Type B pancreatic cell (in vitro differentiated cells): ENCODE data around the gene ICA1. TPM values are rescaled to one million over a fixed set of nuclear protein-coding genes. Genes with fewer than 3 reads are reported as not detected.

Experiments
- DNase-seq: peaks from one replicate; pipeline ENCODE4 v3.0.0; 2021; ENCODE audit warnings: mixed read lengths; ENCODE audit not compliant: unreplicated experiment; ENCODE audit errors: extremely low spot score
- H3K27ac Mint-ChIP-seq: 2 replicates; pipeline ENCODE4 v1.8.0; 2021; ENCODE audit warnings: mild to moderate bottlenecking, mixed read lengths
- H3K27me3 Mint-ChIP-seq: 2 replicates; pipeline ENCODE4 v1.8.0; 2021; ENCODE audit warnings: mixed read lengths
- H3K36me3 Mint-ChIP-seq: 2 replicates; pipeline ENCODE4 v1.8.0; 2021; ENCODE audit warnings: mixed read lengths
- H3K4me1 Mint-ChIP-seq: one replicate; pipeline ENCODE4 v1.8.0; 2021; ENCODE audit warnings: mixed read lengths; ENCODE audit not compliant: unreplicated experiment
- H3K4me3 Mint-ChIP-seq: 2 replicates; pipeline ENCODE4 v1.8.0; 2021; ENCODE audit warnings: mild to moderate bottlenecking, mixed read lengths
- H3K9me3 Mint-ChIP-seq: 2 replicates; pipeline ENCODE4 v1.8.0; 2021; ENCODE audit warnings: mixed read lengths
- CTCF ChIP-seq: fragments of 200-600 bp; sonication (generic); conservative IDR thresholded peaks from 2 replicates; pipeline ENCODE4 v1.5.0; 2021; ENCODE audit warnings: antibody characterized with exemption, mild to moderate bottlenecking
- total RNA-seq: library from RNA; stranded (reverse); gene quantifications from 2 replicates; pipeline ENCODE4 v1.2.1, GENCODE V29; 2021; ENCODE audit warnings: low replicate concordance

The ICA1 gene
- total RNA-seq, 1 donor from 2014 or later: 9.8 TPM

GRCh38 chr7:8217200-8218068, 44.5 kb downstream of the ICA1 start:
- no peaks in the 10 kb centered on the region for H3K27me3 Mint-ChIP-seq
- peak; percentile 88 for TF ChIP-seq CTCF
- H3K27ac Mint-ChIP-seq: peak overlapping the region; percentile 70
- DNase-seq: no peak
- no peaks in the 10 kb centered on the region for H3K36me3 Mint-ChIP-seq
- H3K4me1 Mint-ChIP-seq: peaks cover 54% of the 10 kb centered on the region
- H3K4me3 Mint-ChIP-seq: peak overlapping the region; percentile 42
- H3K9me3 Mint-ChIP-seq: no peaks in the 10 kb centered on the region

GRCh38 chr7:8216334-8216690, 45.7 kb downstream of the ICA1 start:
- DNase-seq: no peak
- Mint-ChIP-seq H3K9me3 (no peaks in the 10 kb centered on the region), H3K4me3 (no peak overlapping the region), H3K27me3 (no peaks in the 10 kb centered on the region), H3K27ac (no peak overlapping the region), H3K4me1 (peaks cover 51% of the 10 kb centered on the region), H3K36me3 (no peaks in the 10 kb centered on the region)
- no peak for TF ChIP-seq CTCF

DNA sequence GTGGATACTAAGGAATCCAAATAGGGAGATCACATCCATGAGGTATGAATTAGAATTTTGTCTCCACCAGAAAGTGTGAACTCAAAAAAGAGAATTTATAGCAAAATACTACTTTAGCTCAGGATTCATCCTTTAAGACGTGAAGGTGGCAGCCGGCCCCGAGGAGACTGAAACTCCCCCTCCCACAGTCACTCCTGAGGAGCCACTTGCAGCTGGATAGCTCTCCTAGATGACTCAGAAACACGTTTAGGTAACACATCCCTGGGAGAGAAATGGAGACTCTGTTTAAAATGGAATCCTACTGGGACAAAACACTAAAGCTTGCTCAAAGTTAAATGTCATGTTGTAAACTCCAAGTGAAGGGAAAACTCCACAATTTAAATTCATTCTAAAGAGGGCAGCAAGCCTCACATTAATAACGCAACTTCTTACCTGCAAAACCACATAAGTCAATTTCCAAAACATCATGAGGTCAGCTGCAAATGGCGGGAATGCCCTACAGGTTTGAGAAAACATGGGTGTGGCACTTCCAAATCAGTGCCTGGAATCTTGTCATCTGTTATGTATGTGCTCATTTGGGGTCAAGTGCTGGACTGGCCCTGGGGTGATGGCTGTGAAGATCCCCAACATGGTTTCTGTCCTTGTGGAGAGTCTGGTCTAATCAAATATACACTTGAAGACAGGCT, 46.2 kb downstream of the ICA1 start:
- H3K27ac Mint-ChIP-seq: peak overlapping the region; percentile 82

GRCh38 chr7:8214244-8214824, 47.6 kb downstream of the ICA1 start:
- Mint-ChIP-seq H3K36me3 (peaks cover 3% of the 10 kb centered on the region), H3K4me3 (peak overlapping the region; percentile 63), H3K27me3 (peaks cover 3% of the 10 kb centered on the region), H3K9me3 (no peaks in the 10 kb centered on the region), H3K27ac (peak overlapping the region; percentile 82), H3K4me1 (peaks cover 59% of the 10 kb centered on the region)
- DNase-seq: no peak
- no peak for TF ChIP-seq CTCF

More for the DNA sequence above, 46.2 kb downstream of the ICA1 start:
- no peak for DNase-seq
- TF ChIP-seq CTCF: no peak
- Mint-ChIP-seq H3K9me3 (no peaks in the 10 kb centered on the region), H3K4me3 (peak overlapping the region; percentile 10), H3K36me3 (no peaks in the 10 kb centered on the region), H3K27me3 (no peaks in the 10 kb centered on the region), H3K4me1 (peaks cover 51% of the 10 kb centered on the region)

DNA sequence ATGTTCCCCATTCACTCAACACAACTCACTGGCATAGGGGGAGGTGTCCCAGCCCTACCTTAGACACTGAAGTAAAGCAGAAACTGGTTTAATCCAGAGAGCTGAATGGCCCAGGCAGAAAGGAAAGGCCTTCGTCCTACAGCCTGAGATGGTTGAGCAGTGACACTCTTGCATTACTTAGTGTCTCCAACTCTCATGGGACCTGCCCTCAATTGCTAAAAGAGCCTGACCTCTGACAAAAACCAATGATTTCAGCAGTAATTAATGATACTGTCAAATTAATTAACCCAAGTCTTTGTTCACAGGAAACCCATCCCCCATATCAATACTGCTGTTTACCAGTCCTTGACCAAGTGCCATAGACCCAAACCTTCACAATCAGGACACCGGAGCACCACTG, 48.6 kb downstream of the ICA1 start:
- H3K9me3 Mint-ChIP-seq: no peaks in the 10 kb centered on the region
- peak overlapping the region; percentile 82 for H3K27ac Mint-ChIP-seq
- peaks cover 3% of the 10 kb centered on the region for H3K27me3 Mint-ChIP-seq
- H3K36me3 Mint-ChIP-seq: peaks cover 3% of the 10 kb centered on the region
- DNase-seq: no peak
- H3K4me3 Mint-ChIP-seq: peak overlapping the region; percentile 63
- H3K4me1 Mint-ChIP-seq: peaks cover 65% of the 10 kb centered on the region
- no peak for TF ChIP-seq CTCF
